Activated CD4-positive, alpha-beta T cell treated with anti-CD3 and anti-CD28 coated beads, Interleukin-2, amount 50 U/mL, for 48 hours (primary cell): ENCODE data around the gene MAMDC2.
A peak's percentile ranks its signal among the peaks of the same experiment; 100 is the strongest.
"Not testable (repeated sequence)": the region's sequence is repeated elsewhere in the genome, so short reads cannot be mapped to it uniquely, and the experiment has no call there.

Source experiments
- DNase-seq, 2 experiments: peaks; one replicate each; pipeline ENCODE4 v3.0.0-alpha.2; 2020

The MAMDC2 gene

GRCh38 chr9:70217029-70217428 is 173.4 kb downstream of the MAMDC2 start:
- no peak for DNase-seq

- DNase-seq = no peak
These were observed 175.1 kb downstream of the MAMDC2 start for GRCh38 chr9:70218767-70219166.

GRCh38 chr9:70220216-70220615 is 176.6 kb downstream of the MAMDC2 start:
- no peak for DNase-seq

GRCh38 chr9:70222354-70222753 is 178.7 kb downstream of the MAMDC2 start:
- no peak for DNase-seq

- no peak for DNase-seq
These were observed 184.5 kb downstream of the MAMDC2 start for GRCh38 chr9:70228118-70228517.

GRCh38 chr9:70228611-70229010 is 185.0 kb downstream of the MAMDC2 start:
- no peak for DNase-seq

- DNase-seq = no peak
These were observed 185.4 kb downstream of the MAMDC2 start for GRCh38 chr9:70229026-70229425.

GRCh38 chr9:70229579-70229978 is 185.9 kb downstream of the MAMDC2 start:
- DNase-seq = no peak

- no peak for DNase-seq
These were observed 188.8 kb downstream of the MAMDC2 start for GRCh38 chr9:70232476-70232875.

- DNase-seq = not testable (repeated sequence)
These were observed 190.6 kb downstream of the MAMDC2 start for GRCh38 chr9:70234208-70234607.

GRCh38 chr9:70245952-70246351 is 202.3 kb downstream of the MAMDC2 start:
- DNase-seq = not testable (repeated sequence)

GRCh38 chr9:70250221-70250620 is 206.6 kb downstream of the MAMDC2 start:
- no peak for DNase-seq

GRCh38 chr9:70255486-70255885 is 211.8 kb downstream of the MAMDC2 start:
- no peak for DNase-seq

GRCh38 chr9:70256123-70256551 is 212.5 kb downstream of the MAMDC2 start:
- no peak for DNase-seq

- DNase-seq = no peak
These were observed 213.9 kb downstream of the MAMDC2 start for GRCh38 chr9:70257502-70257901.

GRCh38 chr9:70257991-70258691 is 214.5 kb downstream of the MAMDC2 start:
- DNase-seq = peak in 1 of 2 experiments; percentile 48

- DNase-seq = peak; percentile 85 to 89
These were observed 215.3 kb downstream of the MAMDC2 start, which contains the start of gene SMC5 for GRCh38 chr9:70258692-70259511. SMC5 (plus strand) TSS chr9:70258978; CDS start chr9:70259079, 101 bp downstream.

GRCh38 chr9:70259512-70259802 is 215.8 kb downstream of the MAMDC2 start:
- DNase-seq = no peak

- DNase-seq = no peak
These were observed 216.4 kb downstream of the MAMDC2 start for GRCh38 chr9:70260007-70260443.

GRCh38 chr9:70260606-70261005 is 217.0 kb downstream of the MAMDC2 start:
- DNase-seq = no peak

- DNase-seq = no peak
These were observed 217.7 kb downstream of the MAMDC2 start for GRCh38 chr9:70261131-70261870.

- no peak for DNase-seq
These were observed 218.7 kb downstream of the MAMDC2 start for GRCh38 chr9:70262366-70262765.

GRCh38 chr9:70262948-70263347 is 219.3 kb downstream of the MAMDC2 start:
- no peak for DNase-seq

GRCh38 chr9:70263421-70263820 is 219.8 kb downstream of the MAMDC2 start:
- no peak for DNase-seq
